IPS-15b (cell line): Measurements from ENCODE around the gene STAT5B.
"Not testable (repeated sequence)": the region's sequence is repeated elsewhere in the genome, so short reads cannot be mapped to it uniquely, and the experiment has no call there.

ENCODE experiments used
- H3K27me3 ChIP-seq: one replicate; pipeline ENCODE4 v1.6.1; 2013; ENCODE audit warnings: low read length; ENCODE audit not compliant: control insufficient read depth, insufficient read depth
- H3K36me3 ChIP-seq: one replicate; pipeline ENCODE4 v1.6.1; 2013; ENCODE audit warnings: low read length; ENCODE audit not compliant: control insufficient read depth, insufficient read depth
- H3K4me1 ChIP-seq: one replicate; pipeline ENCODE4 v1.6.1; 2013; ENCODE audit warnings: mild to moderate bottlenecking, low read length; ENCODE audit not compliant: control insufficient read depth, insufficient read depth
- H3K4me3 ChIP-seq: one replicate; pipeline ENCODE4 v1.5.1; 2013; ENCODE audit warnings: low read depth, low read length
- H3K9ac ChIP-seq: one replicate; pipeline ENCODE4 v1.6.1; 2013; ENCODE audit warnings: low read depth, mild to moderate bottlenecking, low read length
- H3K9me3 ChIP-seq: one replicate; pipeline ENCODE4 v1.6.1; 2013; ENCODE audit warnings: mild to moderate bottlenecking, low read length; ENCODE audit not compliant: control insufficient read depth, insufficient read depth

Gene STAT5B

DNA sequence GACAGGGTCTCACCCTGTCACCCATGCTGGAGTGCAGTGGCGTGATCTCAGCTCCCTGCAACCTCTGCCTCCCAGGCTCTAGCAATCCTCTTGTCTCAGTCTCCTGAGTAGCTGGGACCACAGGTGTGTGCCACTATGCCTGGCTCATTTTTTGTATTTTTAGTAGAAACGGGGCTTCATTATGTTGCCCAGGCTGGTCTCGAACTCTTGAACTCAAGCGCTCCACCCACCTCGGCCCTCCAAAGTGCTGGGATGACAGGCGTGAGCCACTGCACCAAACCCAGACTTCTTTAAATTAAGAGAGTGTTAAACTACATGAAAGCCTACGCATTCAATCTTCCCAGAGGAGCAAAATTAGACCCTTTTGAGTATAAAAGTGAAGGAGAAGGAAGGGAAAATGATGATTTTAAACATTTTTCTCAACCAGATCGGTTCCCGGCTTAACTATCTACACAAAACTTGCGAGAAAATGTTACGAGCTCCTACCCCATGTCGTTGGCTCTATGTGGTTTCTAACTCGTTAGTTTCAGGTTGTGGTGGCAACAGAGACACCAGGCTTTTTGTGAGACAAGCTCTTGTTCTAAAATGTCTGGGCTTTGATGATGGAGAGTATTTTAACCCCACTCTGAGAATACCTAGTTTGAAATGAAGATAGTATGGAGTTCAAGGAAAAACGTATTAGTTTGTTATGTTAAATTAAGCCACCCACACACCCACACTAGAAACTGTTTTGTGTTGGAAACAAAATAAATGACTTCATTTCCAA is 26.3 kb downstream of the STAT5B start:
- peaks cover 9% of the 10 kb centered on the region for H3K4me1 ChIP-seq
- no peaks in the 10 kb centered on the region for H3K27me3 ChIP-seq
- H3K9ac ChIP-seq: no peak overlapping the region
- no peak overlapping the region for H3K4me3 ChIP-seq
- no peaks in the 10 kb centered on the region for H3K36me3 ChIP-seq
- H3K9me3 ChIP-seq: no peaks in the 10 kb centered on the region

DNA sequence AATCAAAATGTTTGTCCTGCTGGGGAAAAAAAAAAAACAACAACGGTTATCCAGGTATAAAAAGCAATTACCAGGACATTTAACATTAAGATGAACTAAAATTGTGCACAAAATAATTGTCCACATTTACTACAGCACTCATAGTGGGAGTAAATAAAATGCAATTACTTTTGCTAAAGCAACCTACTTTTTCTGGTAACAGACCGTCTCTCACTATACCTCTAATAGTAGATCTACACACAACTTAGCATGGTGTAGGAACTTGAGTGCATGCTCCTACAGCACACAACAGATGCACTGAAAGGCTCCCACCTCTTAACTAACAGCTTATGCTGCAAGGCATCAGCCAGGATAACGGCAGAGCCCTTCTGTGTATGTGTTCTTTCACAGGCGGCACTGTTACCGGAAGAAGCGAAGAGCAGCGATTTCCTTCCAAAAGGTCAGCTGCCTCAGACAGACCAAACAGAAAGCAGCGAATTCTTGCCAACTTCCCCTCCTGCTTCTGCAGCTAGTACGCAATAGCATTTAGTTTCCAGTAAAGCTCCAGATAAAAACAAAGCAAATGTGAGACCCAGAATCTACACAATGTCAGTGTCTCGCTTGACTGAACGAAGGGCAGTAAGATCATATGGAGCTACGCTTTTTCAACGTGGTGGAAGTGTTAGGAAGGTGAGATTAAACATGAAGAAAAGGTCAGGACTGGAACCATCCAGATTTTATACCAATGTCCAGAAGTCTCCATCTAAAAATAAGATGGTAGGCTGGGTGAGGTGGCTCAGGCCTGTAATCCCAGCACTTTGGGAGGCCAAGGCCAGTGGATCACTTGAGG is 27.6 kb downstream of the STAT5B start:
- no peaks in the 10 kb centered on the region for H3K27me3 ChIP-seq
- H3K9ac ChIP-seq: no peak overlapping the region
- no peaks in the 10 kb centered on the region for H3K36me3 ChIP-seq
- peaks cover 9% of the 10 kb centered on the region for H3K4me1 ChIP-seq
- H3K9me3 ChIP-seq: no peaks in the 10 kb centered on the region
- no peak overlapping the region for H3K4me3 ChIP-seq

DNA sequence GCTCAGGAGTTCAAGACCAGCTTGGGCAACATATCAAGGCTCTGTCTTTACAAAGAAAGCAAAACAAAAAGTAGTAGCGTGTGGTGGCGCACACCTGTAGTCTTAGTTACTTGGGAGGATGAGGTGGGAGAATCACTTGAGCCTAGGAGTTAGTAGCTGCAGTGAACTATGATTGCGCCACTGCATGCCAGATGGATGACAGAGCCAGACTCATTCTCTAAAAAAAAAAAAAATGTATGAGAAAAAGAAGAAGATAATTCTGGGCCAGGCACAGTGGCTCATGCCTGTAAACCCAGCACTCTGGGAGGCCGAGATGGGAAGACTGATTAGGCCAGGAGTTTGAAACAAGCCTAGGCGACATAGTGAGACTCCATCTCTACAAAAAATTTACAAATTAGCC is 28.5 kb downstream of the STAT5B start:
- no peak overlapping the region for H3K9ac ChIP-seq

DNA sequence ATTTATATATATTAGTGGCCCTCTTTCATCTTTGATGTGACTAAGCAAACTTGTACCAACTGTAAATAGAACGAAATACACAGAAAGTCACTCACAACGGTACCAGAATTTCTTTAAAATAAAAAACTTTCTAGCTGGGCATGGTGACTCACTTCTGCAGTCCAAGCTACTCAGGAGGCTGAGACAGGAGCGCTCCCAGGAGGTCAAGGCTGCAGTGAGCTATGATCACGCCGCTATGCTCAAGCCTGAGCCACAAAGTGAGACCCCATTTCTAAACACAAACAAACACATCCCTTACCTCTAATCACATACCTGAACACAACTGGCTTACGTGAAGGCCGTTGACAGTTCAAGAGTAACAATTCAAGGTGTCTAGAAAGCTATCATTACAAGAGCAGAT is 29.7 kb downstream of the STAT5B start:
- Histone ChIP-seq H3K27me3 (no peaks in the 10 kb centered on the region), H3K4me1 (peaks cover 8% of the 10 kb centered on the region), H3K9me3 (no peaks in the 10 kb centered on the region), H3K9ac (no peak overlapping the region), H3K36me3 (no peaks in the 10 kb centered on the region), H3K4me3 (no peak overlapping the region)

More for the DNA sequence above, 28.5 kb downstream of the STAT5B start:
- Histone ChIP-seq H3K27me3 (no peaks in the 10 kb centered on the region), H3K36me3 (no peaks in the 10 kb centered on the region), H3K4me1 (peaks cover 4% of the 10 kb centered on the region), H3K4me3 (no peak overlapping the region), H3K9me3 (no peaks in the 10 kb centered on the region)

DNA sequence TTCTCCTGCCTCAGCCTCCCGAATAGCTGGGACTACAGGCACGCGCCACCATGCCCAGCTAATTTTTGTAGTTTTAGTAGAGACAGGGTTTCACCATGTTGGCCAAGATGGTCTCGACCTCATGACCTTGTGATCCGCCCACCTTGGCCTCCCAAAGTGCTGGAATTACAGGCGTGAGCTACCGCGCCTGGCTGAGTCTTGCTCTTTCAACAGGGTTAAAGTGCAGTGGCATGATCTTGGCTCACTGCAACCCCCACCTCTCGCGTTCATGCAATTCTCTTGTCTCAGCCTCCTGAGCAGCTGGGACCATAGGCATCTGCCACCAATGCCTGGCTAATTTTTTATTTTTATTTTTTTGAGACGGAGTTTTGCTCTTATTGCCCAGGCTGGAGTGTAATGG is 31.0 kb downstream of the STAT5B start:
- H3K36me3 ChIP-seq, H3K9me3 ChIP-seq, H3K9ac ChIP-seq, H3K27me3 ChIP-seq, H3K4me1 ChIP-seq, H3K4me3 ChIP-seq: not testable (repeated sequence)

DNA sequence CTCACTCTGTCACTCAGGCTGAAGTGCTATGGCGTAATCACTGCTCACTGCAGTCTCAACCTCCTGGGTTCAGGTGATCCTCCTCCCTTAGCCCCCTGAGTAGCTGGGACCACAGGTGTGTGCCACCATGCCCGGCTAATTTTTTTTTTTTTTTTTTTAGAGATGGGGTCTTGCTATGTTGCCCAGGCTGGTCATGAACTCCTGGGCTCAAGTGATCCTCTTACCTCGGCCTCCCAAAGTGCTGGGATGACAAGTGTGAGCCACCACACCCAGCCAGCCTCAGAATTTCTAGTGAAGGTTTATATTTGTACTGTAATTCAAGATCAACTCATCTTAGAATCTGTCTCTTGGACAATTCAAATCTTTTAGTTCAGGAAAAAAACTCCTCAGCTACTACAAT is 32.1 kb downstream of the STAT5B start:
- H3K36me3 ChIP-seq, H3K4me3 ChIP-seq, H3K9ac ChIP-seq, H3K4me1 ChIP-seq, H3K9me3 ChIP-seq, H3K27me3 ChIP-seq: not testable (repeated sequence)

DNA sequence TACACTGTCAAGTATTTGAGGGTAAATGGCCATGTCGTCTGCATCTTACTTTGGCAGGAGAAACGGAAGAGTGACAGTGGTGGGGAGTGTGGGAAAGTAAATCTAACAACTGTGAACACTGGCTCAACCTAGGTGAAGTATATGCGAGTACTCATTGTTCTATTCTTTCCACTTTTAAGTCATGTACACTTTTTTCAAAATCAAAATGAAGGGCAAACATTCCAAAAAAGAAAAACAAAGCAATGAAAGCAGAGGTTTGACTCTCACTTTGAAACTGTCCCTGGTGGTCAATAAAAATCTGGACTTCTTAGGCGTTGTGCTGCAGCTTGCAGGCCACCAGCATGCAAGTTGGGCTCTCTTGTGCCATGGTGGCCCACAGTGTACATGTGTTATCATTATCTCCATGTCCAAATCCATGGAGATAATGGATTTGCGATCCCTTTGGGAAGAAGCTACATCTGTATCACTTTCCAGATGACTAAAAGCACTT is 32.7 kb downstream of the STAT5B start:
- no peaks in the 10 kb centered on the region for H3K9me3 ChIP-seq
- H3K4me1 ChIP-seq: peaks cover 4% of the 10 kb centered on the region
- no peaks in the 10 kb centered on the region for H3K27me3 ChIP-seq
- no peaks in the 10 kb centered on the region for H3K36me3 ChIP-seq
- no peak overlapping the region for H3K9ac ChIP-seq
- no peak overlapping the region for H3K4me3 ChIP-seq

DNA sequence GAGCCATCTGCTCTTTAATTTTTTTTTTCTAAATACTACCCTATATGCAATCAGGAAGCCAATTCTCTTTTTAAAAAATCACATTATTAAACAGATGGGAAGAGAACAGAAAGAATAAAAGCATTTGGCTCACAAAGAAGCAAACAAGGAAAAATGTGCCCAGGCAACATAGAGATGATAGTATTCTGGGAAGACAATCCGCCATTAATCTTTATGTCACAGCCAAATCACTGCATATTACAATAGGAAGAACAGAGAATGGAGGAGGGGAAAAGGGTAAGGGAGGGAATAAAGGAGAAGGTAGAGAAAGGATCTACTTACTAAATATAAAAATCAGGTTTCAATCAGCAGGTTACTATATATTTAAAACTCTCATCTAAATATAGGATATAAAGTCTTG is 34.3 kb downstream of the STAT5B start:
- H3K9ac ChIP-seq: no peak overlapping the region

DNA sequence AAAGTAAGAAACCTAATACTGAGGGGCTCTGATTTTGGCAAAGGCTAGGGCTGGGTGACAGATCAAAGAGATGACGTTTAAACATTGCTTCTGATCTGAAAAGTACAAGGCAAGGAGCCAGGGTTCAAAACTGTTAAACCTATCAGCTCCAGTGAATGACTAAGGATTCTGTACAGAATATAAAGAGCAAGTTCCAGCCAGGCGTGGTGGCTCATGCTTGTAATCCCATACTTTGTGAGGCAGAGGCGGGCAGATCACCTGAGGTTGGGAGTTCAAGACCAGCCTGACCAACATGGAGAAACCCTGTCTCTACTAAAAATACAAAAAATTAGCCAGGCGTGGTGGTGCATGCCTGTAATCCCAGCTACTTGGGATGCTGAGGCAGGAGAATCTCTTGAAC is 35.3 kb downstream of the STAT5B start:
- not testable (repeated sequence) for H3K4me3 ChIP-seq, H3K9ac ChIP-seq, H3K4me1 ChIP-seq, H3K9me3 ChIP-seq, H3K36me3 ChIP-seq, H3K27me3 ChIP-seq

More for the DNA sequence above, 34.3 kb downstream of the STAT5B start:
- no peak overlapping the region for H3K4me3 ChIP-seq
- H3K4me1 ChIP-seq: peaks cover 4% of the 10 kb centered on the region
- H3K9me3 ChIP-seq: no peaks in the 10 kb centered on the region
- H3K27me3 ChIP-seq: no peaks in the 10 kb centered on the region
- H3K36me3 ChIP-seq: no peaks in the 10 kb centered on the region

DNA sequence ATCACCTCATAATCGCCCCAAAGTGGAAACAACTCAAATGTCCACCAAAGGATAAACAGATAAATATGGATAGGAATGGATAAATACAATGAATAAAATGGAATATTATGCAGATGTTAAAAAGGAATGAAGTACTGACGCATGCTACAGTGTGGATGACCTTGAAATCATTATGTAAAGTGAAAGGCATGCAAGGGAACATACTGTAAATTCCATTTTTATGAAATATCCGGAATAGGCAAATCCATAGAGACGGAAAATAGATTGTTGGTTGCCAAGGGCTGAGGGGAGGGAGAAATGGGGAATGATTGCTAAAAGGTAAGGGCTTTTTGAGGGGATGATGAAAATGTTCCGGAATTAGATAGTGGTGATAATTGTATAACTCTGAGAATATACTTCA is 36.0 kb downstream of the STAT5B start:
- Histone ChIP-seq H3K4me1 (peaks cover 4% of the 10 kb centered on the region), H3K27me3 (no peaks in the 10 kb centered on the region), H3K9me3 (no peaks in the 10 kb centered on the region), H3K4me3 (no peak overlapping the region), H3K9ac (no peak overlapping the region), H3K36me3 (no peaks in the 10 kb centered on the region)

DNA sequence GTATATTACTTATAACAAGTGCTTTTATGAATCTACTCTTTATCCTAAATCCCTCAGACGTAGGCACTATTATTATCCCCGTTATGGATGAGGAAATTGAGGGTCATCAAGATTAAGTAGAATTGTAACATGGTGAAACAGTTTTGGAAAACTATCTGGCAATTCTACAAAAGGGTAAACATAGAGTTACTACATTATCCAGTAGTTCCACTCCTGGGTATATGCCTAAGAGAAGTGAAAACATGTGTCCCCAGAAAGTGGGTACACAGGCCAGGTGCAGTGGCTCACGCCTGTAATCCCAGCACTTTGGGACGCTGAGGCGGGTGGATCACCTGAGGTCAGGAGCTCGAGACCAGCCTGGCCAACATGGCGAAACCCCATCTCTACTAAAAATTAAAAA is 36.6 kb downstream of the STAT5B start:
- not testable (repeated sequence) for H3K4me1 ChIP-seq, H3K36me3 ChIP-seq, H3K9me3 ChIP-seq, H3K4me3 ChIP-seq, H3K27me3 ChIP-seq, H3K9ac ChIP-seq

DNA sequence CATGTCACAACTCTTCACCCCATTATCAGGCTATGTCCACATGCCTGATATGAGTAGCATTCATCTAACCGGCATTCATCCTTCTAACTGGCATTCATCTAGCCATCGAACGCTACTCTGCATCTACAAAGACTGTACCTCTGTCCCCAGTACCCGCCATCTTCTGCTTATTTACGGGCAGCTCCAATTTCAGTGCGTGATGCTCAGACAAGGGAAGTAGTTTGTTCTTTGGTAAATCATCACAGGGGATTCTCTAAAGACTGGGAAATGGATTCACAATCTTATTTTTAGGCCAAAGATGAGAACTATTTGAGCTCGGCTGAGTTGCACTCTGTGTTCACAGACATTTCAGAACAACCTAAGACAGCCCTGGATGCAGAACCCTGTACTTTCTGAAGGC is 39.4 kb downstream of the STAT5B start:
- H3K4me3 ChIP-seq: no peak overlapping the region
- no peaks in the 10 kb centered on the region for H3K9me3 ChIP-seq
- H3K27me3 ChIP-seq: no peaks in the 10 kb centered on the region
- no peaks in the 10 kb centered on the region for H3K36me3 ChIP-seq
- H3K9ac ChIP-seq: no peak overlapping the region
- no peaks in the 10 kb centered on the region for H3K4me1 ChIP-seq
